ENCODE data around the gene TLE1. TPM values are rescaled to one million over a fixed set of nuclear protein-coding genes. Genes with fewer than 3 reads are reported as not detected.

Gene TLE1
- total and polyA plus RNA-seq, 9 of the 15 experiments (the other 6 are each of a cell fraction or from before 2014, with no cell fraction given): 0.11 TPM; not detected in 8

- no peak overlapping the region for H3K9ac ChIP-seq (ENCODE audit: insufficient read depth in 1 of 2, low read depth in 2 of 2, low read length in 2 of 2)
- CTCF ChIA-PET (ENCODE audit: low intra/inter-chr PET ratio): no interaction called here
- DNase-seq (ENCODE audit: extremely low read depth in 1 of 4, low spot score in 3 of 4): no peak
- no peak overlapping the region for H3K27ac ChIP-seq (ENCODE audit: extremely low read depth, low read depth, low read length)
- H3K4me1 ChIP-seq (replicated peaks in 1 of 2; ENCODE audit: control insufficient read depth in 2 of 2, insufficient read depth in 2 of 2, low read length in 2 of 2): no peaks in the 10 kb centered on the region
- ATAC-seq: no peak
- FAIRE-seq: no peak
- H3K4me3 ChIP-seq: no peak overlapping the region
- 2% methylated on average over 5 of the region's 6 CpGs for WGBS (ENCODE audit: insufficient coverage, low coverage, missing lambda C conversion rate)
- H3K9me1 ChIP-seq (ENCODE audit: control insufficient read depth, insufficient read depth, low read length): no peaks in the 10 kb centered on the region
- H2AFZ ChIP-seq (ENCODE audit: low read depth, low read length): no peak overlapping the region
- no TSS peak for BruUV-seq (replicated peaks)
- intact Hi-C loops (cut with micrococcal nuclease) (no loop called here), in situ Hi-C loops (cut with MboI) (no loop called here)
- H3K27me3 ChIP-seq (ENCODE audit: control insufficient read depth in 2 of 2, insufficient read depth in 2 of 2, low read length in 2 of 2): no peaks in the 10 kb centered on the region
- H4K20me1 ChIP-seq (replicated peaks; ENCODE audit: control insufficient read depth, insufficient read depth, low read length): no peaks in the 10 kb centered on the region
- TF ChIP-seq ZNF354B (CRISPR knock-in tag; IDR thresholded peaks at IDR 0.05) (no peak), KAT8 (IDR thresholded peaks at IDR 0.05; ENCODE audit: low read depth) (no peak), NELFE (IDR thresholded peaks at IDR 0.05; ENCODE audit: insufficient read depth, insufficient read length) (no peak), HES1 (IDR thresholded peaks at IDR 0.05; ENCODE audit: low read depth) (no peak), HLTF (IDR thresholded peaks at IDR 0.05) (no peak), KLF16 (IDR thresholded peaks at IDR 0.05) (no peak), KDM5B (IDR thresholded peaks at IDR 0.05; ENCODE audit: insufficient replicate concordance, low read depth, low read length) (no peak), ZBTB12 (CRISPR knock-in tag; IDR thresholded peaks at IDR 0.05) (no peak), TCFL5 (CRISPR knock-in tag; conservative IDR thresholded peaks at IDR 0.05) (no peak), HDGF (IDR thresholded peaks at IDR 0.05) (no peak), U2AF2 (optimal IDR thresholded peaks at IDR 0.05; ENCODE audit: low read depth, low read length) (no peak), NFXL1 (CRISPR knock-in tag; IDR thresholded peaks at IDR 0.05) (no peak), E2F6 (IDR thresholded peaks at IDR 0.05; ENCODE audit: borderline replicate concordance in 1 of 2, extremely low read depth in 1 of 2, insufficient read depth in 1 of 2, insufficient read length in 1 of 2, low read depth in 1 of 2, low read length in 1 of 2, poor library complexity in 1 of 2, severe bottlenecking in 1 of 2) (no peak), ZNF436 (CRISPR knock-in tag; IDR thresholded peaks at IDR 0.05) (no peak), BRF2 (IDR thresholded peaks at IDR 0.05; ENCODE audit: borderline replicate concordance, insufficient read depth, insufficient read length) (no peak), ZNF717 (CRISPR knock-in tag; IDR thresholded peaks at IDR 0.05) (no peak)
- no peak overlapping the region for H3K4me2 ChIP-seq (ENCODE audit: insufficient read depth, low read length)
- no peaks in the 10 kb centered on the region for H3K9me3 ChIP-seq (replicated peaks; ENCODE audit: control insufficient read depth, insufficient read depth, low read depth, low read length)
- POLR2A ChIA-PET: no interaction called here
- H3K79me2 ChIP-seq (ENCODE audit: control insufficient read depth, insufficient read depth, low read length): no peaks in the 10 kb centered on the region
- H3K36me3 ChIP-seq (ENCODE audit: control insufficient read depth, insufficient read depth, low read length): no peaks in the 10 kb centered on the region
These were observed 147.0 kb downstream of the TLE1 start for GRCh38 chr9:81542118-81542889.
